GM19452 (cell line): Measurements from ENCODE around the gene LIF.
"Not testable (repeated sequence)": the region's sequence is repeated elsewhere in the genome, so short reads cannot be mapped to it uniquely, and the experiment has no call there.

Source experiments
- ATAC-seq: cut with Tn5 transposase; IDR thresholded peaks from one replicate; pipeline ENCODE4 v1.9.1; 2021; ENCODE audit not compliant: unreplicated experiment

The LIF gene

GRCh38 chr22:30227438-30228228, 18.9 kb downstream of the LIF start:
- no peak for ATAC-seq

GRCh38 chr22:30226192-30226832, 20.2 kb downstream of the LIF start:
- ATAC-seq = no peak

GRCh38 chr22:30225220-30225927, 21.2 kb downstream of the LIF start:
- ATAC-seq = no peak

- no peak for ATAC-seq
Measured at GRCh38 chr22:30224161-30224857, 22.2 kb downstream of the LIF start.

GRCh38 chr22:30223303-30223702, 23.3 kb downstream of the LIF start:
- no peak for ATAC-seq

- ATAC-seq = no peak
Measured at GRCh38 chr22:30222321-30222720, 24.2 kb downstream of the LIF start.

GRCh38 chr22:30221121-30221992, 25.2 kb downstream of the LIF start:
- no peak for ATAC-seq

GRCh38 chr22:30220338-30221012, 26.1 kb downstream of the LIF start:
- ATAC-seq = no peak

- no peak for ATAC-seq
Measured at GRCh38 chr22:30219668-30220278, 26.8 kb downstream of the LIF start.

GRCh38 chr22:30219049-30219654, 27.4 kb downstream of the LIF start:
- no peak for ATAC-seq

GRCh38 chr22:30217698-30218560, 28.6 kb downstream of the LIF start:
- ATAC-seq = no peak

GRCh38 chr22:30216710-30217109, 29.8 kb downstream of the LIF start:
- ATAC-seq = no peak

- ATAC-seq = not testable (repeated sequence)
Measured at GRCh38 chr22:30216272-30216671, 30.3 kb downstream of the LIF start.

- no peak for ATAC-seq
Measured at GRCh38 chr22:30214703-30215407, 31.7 kb downstream of the LIF start.

- no peak for ATAC-seq
Measured at GRCh38 chr22:30212996-30213441, 33.5 kb downstream of the LIF start.

GRCh38 chr22:30212363-30212995, 34.1 kb downstream of the LIF start:
- no peak for ATAC-seq
